IPS-NIHi7 (cell line): Measurements from ENCODE around the gene TGM4.

Experiments
- DNase-seq: peaks from one replicate; pipeline ENCODE4 v3.0.0; 2012; ENCODE audit warnings: mixed read lengths; ENCODE audit errors: extremely low spot score

TGM4 gene

GRCh38 chr3:44954304-44954703, 79.9 kb downstream of the TGM4 start:
- DNase-seq = no peak

DNA sequence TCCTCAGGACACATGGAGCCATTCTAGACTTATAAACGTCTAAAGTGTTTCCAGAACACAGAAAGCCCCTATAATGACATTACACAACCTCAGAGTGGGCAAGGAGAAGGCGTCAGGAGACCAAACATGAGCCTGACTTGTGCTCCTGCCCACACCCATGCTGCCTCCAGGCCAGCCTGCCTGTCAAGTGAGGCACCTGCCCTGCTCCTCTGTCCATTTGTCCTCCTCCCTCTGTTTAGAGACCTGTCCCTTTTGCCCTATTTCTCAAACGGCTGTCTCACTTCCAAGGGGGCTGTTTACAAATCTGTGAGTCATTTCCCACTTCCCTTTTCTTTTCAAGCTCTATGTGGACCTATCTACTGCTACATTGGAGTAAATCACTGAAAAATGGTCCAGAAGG, 80.6 kb downstream of the TGM4 start:
- no peak for DNase-seq

DNA sequence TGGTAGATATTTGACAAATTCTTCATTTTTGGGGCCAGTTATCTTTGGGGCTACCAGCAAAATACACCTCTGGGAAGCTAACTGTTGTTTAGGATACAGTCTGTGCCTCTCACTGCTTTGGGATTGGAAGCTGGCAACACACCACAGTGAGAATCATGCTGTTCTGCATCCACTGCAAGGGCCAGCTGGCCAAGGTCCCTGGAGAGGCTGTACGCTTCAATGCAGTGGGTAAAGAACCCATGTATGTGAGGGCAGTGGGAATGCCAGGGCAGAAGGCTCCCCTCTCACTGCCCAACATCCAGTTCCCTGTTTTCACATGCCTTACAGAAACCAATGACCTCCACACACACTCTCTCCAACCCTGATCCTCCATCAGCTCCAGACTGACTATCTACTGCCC, 81.5 kb downstream of the TGM4 start:
- DNase-seq = no peak

DNA sequence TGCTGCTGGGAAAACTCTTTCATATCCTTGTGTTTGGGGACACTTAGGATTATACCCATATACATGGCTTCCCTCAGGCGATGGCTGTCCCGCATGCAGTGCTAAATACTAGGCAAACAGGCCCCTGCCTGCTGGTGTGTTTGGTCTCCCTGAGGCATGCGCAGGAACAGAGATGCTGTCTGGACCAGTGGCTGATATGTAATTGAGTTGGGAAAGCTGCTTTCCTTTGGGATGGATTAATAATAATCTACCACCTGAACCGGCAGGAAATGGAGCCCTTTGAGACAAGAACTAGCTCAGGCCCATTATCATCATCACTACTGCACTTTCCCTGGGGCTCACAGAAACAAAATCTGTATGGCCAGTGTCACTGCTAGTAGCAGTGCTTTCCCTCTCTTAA, 83.6 kb downstream of the TGM4 start:
- DNase-seq = no peak

DNA sequence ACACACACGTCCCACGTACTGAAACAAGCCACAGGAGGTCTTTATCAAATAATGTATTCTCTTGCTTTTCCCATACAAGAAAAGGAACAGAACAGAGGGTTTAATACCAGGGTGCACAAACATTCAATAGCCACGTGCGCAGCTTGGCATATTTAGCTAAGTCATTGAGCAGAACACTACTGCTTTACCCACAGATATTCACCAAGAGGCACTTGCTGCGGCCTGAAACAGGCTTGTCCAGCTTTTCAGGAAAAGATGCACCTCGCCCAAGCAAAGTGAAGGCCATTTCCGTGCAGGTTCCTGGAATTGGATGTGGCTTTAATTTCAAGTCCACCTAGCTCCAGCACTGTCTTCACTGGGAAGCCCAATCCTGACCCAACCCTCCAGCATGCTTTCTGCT, 84.0 kb downstream of the TGM4 start:
- no peak for DNase-seq

DNA sequence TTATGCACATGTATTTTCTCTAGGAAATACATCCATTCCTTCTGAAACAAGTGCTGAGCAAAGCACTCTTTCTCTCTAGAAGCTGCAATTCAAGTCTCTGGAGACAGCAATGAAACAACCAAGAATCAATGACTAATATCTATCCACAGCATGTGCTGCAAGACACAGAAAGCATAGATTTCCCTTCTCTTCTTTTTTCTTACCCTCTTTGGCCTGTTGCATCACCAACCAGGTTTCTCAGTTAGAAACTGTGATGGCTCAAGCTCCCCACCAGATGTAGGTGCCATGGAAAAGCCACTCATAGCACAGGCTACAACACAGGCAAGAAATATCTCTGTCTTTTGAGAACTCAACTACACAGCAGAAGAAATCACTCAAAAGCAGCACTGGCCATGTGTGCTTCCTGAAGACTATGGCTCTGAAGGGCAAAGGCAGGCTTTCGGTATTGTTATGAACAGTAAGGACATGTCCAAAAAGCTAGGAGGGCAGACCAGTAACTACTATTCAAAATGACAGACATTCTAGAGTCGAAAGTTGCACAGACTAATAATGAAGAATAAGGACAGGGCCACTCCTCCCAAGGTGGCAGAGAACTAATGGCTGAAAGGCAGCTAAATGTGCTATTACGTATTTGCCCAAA, 86.1 kb downstream of the TGM4 start:
- no peak for DNase-seq

DNA sequence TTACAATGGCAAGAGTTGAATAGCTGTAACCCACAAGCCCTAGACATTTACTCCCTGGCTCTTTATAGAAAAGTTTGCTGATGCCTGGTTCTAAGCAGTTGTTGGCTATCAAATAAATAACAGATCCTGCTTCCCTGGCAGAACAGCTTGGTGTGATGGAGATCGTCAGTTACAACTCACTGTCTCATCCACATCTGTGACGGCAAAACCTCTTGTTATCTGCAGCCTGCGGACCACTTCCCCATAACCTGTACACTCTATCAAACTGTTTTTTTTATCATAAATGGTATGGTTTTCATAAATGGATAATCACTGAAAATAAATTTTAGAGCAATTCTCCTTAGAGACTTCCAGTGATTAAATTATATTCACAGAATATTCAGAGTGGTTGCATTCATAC, 87.5 kb downstream of the TGM4 start:
- no peak for DNase-seq

- DNase-seq = no peak
These were observed 88.4 kb downstream of the TGM4 start for GRCh38 chr3:44962621-44963393.

DNA sequence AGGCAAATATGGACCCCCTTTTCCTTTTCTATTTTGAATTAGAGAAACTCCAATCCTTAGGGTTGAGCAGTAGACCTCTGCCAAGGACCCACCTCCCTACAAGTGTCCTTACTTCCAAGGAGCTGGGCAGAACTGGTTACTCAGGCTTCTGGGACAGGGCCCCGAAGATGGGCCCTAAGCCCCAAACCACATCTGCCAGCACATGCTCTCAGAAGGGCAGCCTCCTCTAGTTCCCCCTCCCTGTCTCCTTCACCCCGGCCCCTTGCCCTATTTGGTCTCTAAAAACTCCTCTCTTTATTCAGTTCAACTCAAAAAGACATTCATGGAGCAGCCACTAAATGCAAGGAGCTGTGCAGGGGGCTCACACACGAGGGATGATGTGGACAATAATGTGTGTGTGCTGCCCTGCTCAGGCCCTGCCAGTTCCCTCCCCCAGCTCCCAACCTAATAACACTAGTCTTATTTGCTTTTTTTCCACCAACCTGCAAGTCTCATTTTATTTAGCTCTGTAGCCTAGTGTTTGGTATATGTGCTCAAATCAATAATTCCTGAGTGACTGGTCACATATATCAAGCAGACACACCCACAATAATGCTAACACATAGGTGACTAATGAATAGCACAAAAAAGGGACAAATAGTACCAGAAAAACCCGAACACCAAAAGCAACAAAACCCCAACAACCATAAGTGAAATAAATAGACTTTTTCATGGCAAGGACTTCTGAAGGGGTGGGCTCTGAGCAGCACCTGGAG, 89.3 kb downstream of the TGM4 start:
- no peak for DNase-seq
